GM18505 (cell line): Measurements from ENCODE around the gene SLC40A1.
"Not testable (repeated sequence)": the region's sequence is repeated elsewhere in the genome, so short reads cannot be mapped to it uniquely, and the experiment has no call there.

Source experiments
- ATAC-seq: cut with Tn5 transposase; IDR thresholded peaks from one replicate; pipeline ENCODE4 v1.9.1; 2021; ENCODE audit not compliant: unreplicated experiment
- POLR2A ChIP-seq: IDR thresholded peaks from 4 replicates; pipeline ENCODE4 v1.6.1; 2011; ENCODE audit warnings: borderline replicate concordance; ENCODE audit not compliant: insufficient read depth, insufficient read length; ENCODE audit errors: extremely low read depth

The SLC40A1 gene

GRCh38 chr2:189610700-189611099 is 30.1 kb upstream of the SLC40A1 start:
- ATAC-seq = no peak
- TF ChIP-seq POLR2A = no peak

- no peak for TF ChIP-seq POLR2A
- no peak for ATAC-seq
These were observed 29.3 kb upstream of the SLC40A1 start for GRCh38 chr2:189609853-189610252.

- TF ChIP-seq POLR2A = no peak
- no peak for ATAC-seq
These were observed 28.8 kb upstream of the SLC40A1 start for GRCh38 chr2:189609423-189609816.

GRCh38 chr2:189608795-189609422 is 28.3 kb upstream of the SLC40A1 start:
- no peak for ATAC-seq
- TF ChIP-seq POLR2A = no peak

GRCh38 chr2:189608170-189608569 is 27.6 kb upstream of the SLC40A1 start:
- TF ChIP-seq POLR2A = no peak
- no peak for ATAC-seq

- no peak for TF ChIP-seq POLR2A
- ATAC-seq = no peak
These were observed 21.6 kb upstream of the SLC40A1 start for GRCh38 chr2:189602233-189602632.

GRCh38 chr2:189601652-189602051 is 21.1 kb upstream of the SLC40A1 start:
- ATAC-seq = not testable (repeated sequence)

- TF ChIP-seq POLR2A = no peak
- no peak for ATAC-seq
These were observed 20.5 kb upstream of the SLC40A1 start for GRCh38 chr2:189601043-189601442.

GRCh38 chr2:189599245-189599644 is 18.7 kb upstream of the SLC40A1 start:
- ATAC-seq = no peak
- TF ChIP-seq POLR2A = no peak

GRCh38 chr2:189595417-189595816 is 14.8 kb upstream of the SLC40A1 start:
- no peak for TF ChIP-seq POLR2A
- no peak for ATAC-seq

GRCh38 chr2:189594305-189594704 is 13.7 kb upstream of the SLC40A1 start:
- TF ChIP-seq POLR2A = no peak

GRCh38 chr2:189593115-189593514 is 12.5 kb upstream of the SLC40A1 start:
- no peak for ATAC-seq
- TF ChIP-seq POLR2A = no peak

More at GRCh38 chr2:189594305-189594704, 13.7 kb upstream of the SLC40A1 start:
- no peak for ATAC-seq

GRCh38 chr2:189592353-189592984 is 11.9 kb upstream of the SLC40A1 start:
- TF ChIP-seq POLR2A = no peak
- no peak for ATAC-seq

- no peak for TF ChIP-seq POLR2A
- ATAC-seq = no peak
These were observed 7.2 kb upstream of the SLC40A1 start for GRCh38 chr2:189587780-189588179.
